Pancreas (tissue), 10 donors: Measurements from ENCODE around the gene MPZL3. TPM values are rescaled to one million over a fixed set of nuclear protein-coding genes. Genes with fewer than 3 reads are reported as not detected.

Source experiments
- ATAC-seq, 4 donors: fragments of 200-7000 bp; cut with Tn5 transposase; one replicate each; pipeline versions ENCODE4 v1.8.0 to v1.9.1; 2020; ENCODE audit warnings: mild to moderate bottlenecking in 4 of 4, moderate library complexity in 4 of 4
- DNase-seq, 6 donors: peaks; one replicate each; pipeline ENCODE4 v3.0.0-alpha.2; 2020
- FAIRE-seq: peaks from 2 replicates; lab custom pipeline; 2012; peaks lifted over from hg19 to GRCh38; lab: Jason Lieb, UNC
- H3K27ac ChIP-seq, 4 donors: fragments of 200-600 bp; sonication (generic); 1 replicate in 3 of 4; 2 replicates in 1 of 4; pipeline versions ENCODE4 v1.5.0 to v1.8.0; 2020
- H3K27me3 ChIP-seq, 4 donors: fragments of 200-600 bp; one replicate each; pipeline ENCODE4 v1.8.0; 2021
- H3K36me3 ChIP-seq, 3 donors: fragments of 200-600 bp; sonication (generic) in 1 of 3; one replicate each; pipeline versions ENCODE4 v1.5.0 to v1.8.0; 2020 to 2021
- H3K4me1 ChIP-seq, 3 donors: fragments of 200-600 bp; one replicate each; pipeline ENCODE4 v1.8.0; 2021
- H3K4me3 ChIP-seq, 4 donors: fragments of 200-600 bp; sonication (generic) in 2 of 4; one replicate each; pipeline versions ENCODE4 v1.5.0 to v1.8.0; 2020 to 2021
- H3K9me3 ChIP-seq, 4 donors: fragments of 200-600 bp; one replicate each; pipeline ENCODE4 v1.8.0; 2021
- CTCF ChIP-seq, 4 donors: fragments of 200-600 bp; sonication (generic) in 3 of 4; IDR thresholded peaks; one replicate each; pipeline versions ENCODE4 v1.5.0 to v1.8.0; 2021; ENCODE audit warnings: antibody characterized with exemption in 4 of 4
- WGBS, 2 donors: extraction: QIAGEN DNeasy Blood & Tissue Kit; methylation state at CpG; one replicate each; pipeline ENCODE4 v1.1.7; 2013; 5-methylcytosine and 5-hydroxymethylcytosine counted together
- intact Hi-C, 3 donors: fragments of 100-400 bp; cut with DNase I; formaldehyde crosslinking; loops; one replicate each; pipeline versions ENCODE4 v1.11.1 to v1.14.2; 2022
- polyA plus RNA-seq, 2 donors: library from polyadenylated mRNA; stranded (reverse); fragments of 200-250 nt; gene quantifications; one replicate each; pipeline ENCODE4 v1.2.3, GENCODE V29; 2013
- total RNA-seq, 6 donors: library from RNA; stranded (reverse); fragmentation: NEBNext Ultra II Directional in 4 of 6; extraction: Animal tissue kit (Norgen Biotek cat#: 25700) in 4 of 6; gene quantifications; one replicate each; pipeline versions ENCODE4 v1.2.1 to v1.2.4, GENCODE V29; 2021 to 2023
- donor health status: healthy with polysubstance abuse.
- donor health status: DM: no; HTN: no; CAD: no; lungs with moderate emphysema.
- donor health status: DM: no; HTN: no; CAD: no.
- donor health status: control.
- donor health status: control.
- donor health status: Bipolar disorder and iron deficiency.
- donor health status: DM: yes; HTN: yes; CAD: no.
- donor health status: DM: no; HTN: no; CAD: no.
- donor health status: DM: no; HTN: no; CAD: no.
- donor health status: DM: yes; HTN: yes; CAD: no.

The MPZL3 gene
- total and polyA plus RNA-seq, 8 donors, result 3.8 to 8.0 (median 5.2) TPM

- H3K27me3 ChIP-seq, result no peaks in the 10 kb centered on the region
- DNase-seq (no peak), ATAC-seq (no peak), FAIRE-seq (no peak)
- no peak overlapping the region for H3K27ac ChIP-seq
- peaks cover 0 to 36% (median 8%) of the 10 kb centered on the region in 3 donors for H3K36me3 ChIP-seq
- H3K9me3 ChIP-seq, result no peaks in the 10 kb centered on the region
- TF ChIP-seq CTCF (IDR thresholded peaks at IDR 0.05), result no peak
- intact Hi-C loops, result no loop called here
- WGBS, 2 donors, result 67 to 84% methylated on average over 1 of the region's 1 CpG
- peaks cover 0 to 4% (median 0%) of the 10 kb centered on the region in 3 donors for H3K4me1 ChIP-seq
- no peak overlapping the region for H3K4me3 ChIP-seq
Measured at GRCh38 chr11:118233850-118234249, 18.3 kb downstream of the MPZL3 start.

GRCh38 chr11:118233377-118233776 is 18.8 kb downstream of the MPZL3 start:
- no peak overlapping the region for H3K27ac ChIP-seq
- 98% methylated on average over 5 of the region's 5 CpGs for WGBS, 2 donors
- no peak for FAIRE-seq

GRCh38 chr11:118232659-118233058 is 19.5 kb downstream of the MPZL3 start:
- no peak overlapping the region for H3K4me3 ChIP-seq
- FAIRE-seq, result no peak
- H3K27ac ChIP-seq, result no peak overlapping the region
- no peak for DNase-seq
- H3K27me3 ChIP-seq, result no peaks in the 10 kb centered on the region
- WGBS, 2 donors, result 73 to 82% methylated on average over 1 of the region's 1 CpG
- H3K9me3 ChIP-seq, result no peaks in the 10 kb centered on the region
- H3K36me3 ChIP-seq, result peaks cover 0 to 39% (median 8%) of the 10 kb centered on the region in 3 donors
- ATAC-seq, result no peak
- no peak for TF ChIP-seq CTCF (IDR thresholded peaks at IDR 0.05)
- intact Hi-C loops, result no loop called here
- H3K4me1 ChIP-seq, result no peaks in the 10 kb centered on the region

More at GRCh38 chr11:118233377-118233776, 18.8 kb downstream of the MPZL3 start:
- TF ChIP-seq CTCF (IDR thresholded peaks at IDR 0.05), result no peak
- Histone ChIP-seq H3K4me1 (no peaks in the 10 kb centered on the region), H3K9me3 (no peaks in the 10 kb centered on the region), H3K36me3 (peaks cover 0 to 39% (median 8%) of the 10 kb centered on the region in 3 donors), H3K27me3 (no peaks in the 10 kb centered on the region), H3K4me3 (no peak overlapping the region)
- no peak for DNase-seq
- ATAC-seq, result no peak
- intact Hi-C loops, result no loop called here

GRCh38 chr11:118231461-118231860 is 20.7 kb downstream of the MPZL3 start:
- DNase-seq (no peak), FAIRE-seq (no peak), ATAC-seq (no peak)
- Histone ChIP-seq H3K27me3 (no peaks in the 10 kb centered on the region), H3K36me3 (peaks cover 0 to 44% (median 8%) of the 10 kb centered on the region in 3 donors), H3K4me3 (no peak overlapping the region), H3K27ac (no peak overlapping the region), H3K9me3 (no peaks in the 10 kb centered on the region), H3K4me1 (no peaks in the 10 kb centered on the region)
- TF ChIP-seq CTCF (IDR thresholded peaks at IDR 0.05), result no peak
- intact Hi-C loops, result no loop called here

- Histone ChIP-seq H3K4me3 (no peak overlapping the region), H3K4me1 (no peaks in the 10 kb centered on the region), H3K27ac (no peak overlapping the region), H3K36me3 (peaks cover 0 to 46% (median 8%) of the 10 kb centered on the region in 3 donors), H3K27me3 (no peaks in the 10 kb centered on the region), H3K9me3 (no peaks in the 10 kb centered on the region)
- 93 to 94% methylated on average over 3 of the region's 3 CpGs for WGBS, 2 donors
- ATAC-seq (no peak), DNase-seq (no peak), FAIRE-seq (no peak)
- TF ChIP-seq CTCF (IDR thresholded peaks at IDR 0.05), result no peak
- intact Hi-C loops, result no loop called here
Measured at GRCh38 chr11:118230088-118230487, 22.1 kb downstream of the MPZL3 start.
